ENCODE data around the gene SPHK1.

DNA sequence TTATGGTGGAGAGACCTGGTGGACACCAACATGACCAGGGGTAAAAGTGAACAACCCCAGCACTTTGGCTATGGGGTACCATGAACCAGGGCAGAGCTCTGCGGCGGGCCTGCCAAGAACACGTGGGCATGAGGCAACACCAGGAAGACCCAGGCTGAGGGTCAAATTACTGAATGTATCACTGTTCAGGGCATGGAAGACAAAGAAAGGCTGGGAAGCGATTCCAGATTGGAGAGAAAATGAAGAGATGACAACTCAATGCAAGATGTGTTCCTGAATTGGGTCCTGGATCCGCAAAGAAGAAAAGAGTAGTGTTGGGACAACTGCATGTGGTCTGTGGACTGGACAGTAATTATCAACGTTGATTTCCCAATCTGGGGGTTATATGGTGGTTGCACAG, 19.8 kb downstream of the SPHK1 start:
- TF ChIP-seq CTCF (IDR thresholded peaks at IDR 0.05) (no peak), POLR2A (IDR thresholded peaks at IDR 0.05) (no peak)

All from body of pancreas (tissue), 4 donors.